Medulla oblongata (tissue), 1 donor: ENCODE results near the gene SUN2.
A peak's percentile ranks its signal among the peaks of the same experiment; 100 is the strongest.
"Not testable (repeated sequence)": the region's sequence is repeated elsewhere in the genome, so short reads cannot be mapped to it uniquely, and the experiment has no call there.

ENCODE experiments used
- DNase-seq: peaks from one replicate; pipeline ENCODE4 v3.0.0-alpha.2; 2015; ENCODE audit errors: extremely low spot score

SUN2 gene

GRCh38 chr22:38755911-38756532, at the start of gene SUN2:
Gene SUN2 (minus strand): TSS chr22:38755998. CDS start chr22:38752628, 3,370 bp downstream.
- DNase-seq = peak; percentile 97

DNA sequence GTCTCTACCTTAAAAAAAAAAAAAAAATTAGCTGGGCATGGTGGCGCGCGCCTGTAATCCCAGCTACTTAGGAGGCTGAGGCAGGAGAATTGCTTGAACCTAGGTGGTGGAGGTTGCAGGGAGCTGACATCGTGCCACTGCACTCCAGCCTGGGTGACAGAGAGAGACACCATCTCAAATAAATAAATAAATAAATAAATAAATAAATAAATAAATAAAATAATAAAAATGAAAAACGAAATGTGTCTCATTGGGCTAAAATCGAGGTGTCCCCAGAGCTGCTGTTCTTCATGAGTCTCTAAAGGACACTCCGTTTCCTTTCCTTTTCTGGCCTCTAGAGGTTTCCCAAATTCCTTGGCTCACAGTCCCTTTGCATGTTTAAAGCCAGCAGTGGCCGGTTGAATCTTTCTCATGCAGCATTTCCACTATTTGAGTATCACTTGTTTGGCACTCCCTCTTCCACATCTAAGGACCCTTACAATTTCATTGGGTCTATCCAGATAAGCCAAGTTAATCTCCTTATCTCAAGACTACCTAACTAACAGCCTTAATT, 49.3 kb upstream of the SUN2 start:
- DNase-seq = not testable (repeated sequence)

DNA sequence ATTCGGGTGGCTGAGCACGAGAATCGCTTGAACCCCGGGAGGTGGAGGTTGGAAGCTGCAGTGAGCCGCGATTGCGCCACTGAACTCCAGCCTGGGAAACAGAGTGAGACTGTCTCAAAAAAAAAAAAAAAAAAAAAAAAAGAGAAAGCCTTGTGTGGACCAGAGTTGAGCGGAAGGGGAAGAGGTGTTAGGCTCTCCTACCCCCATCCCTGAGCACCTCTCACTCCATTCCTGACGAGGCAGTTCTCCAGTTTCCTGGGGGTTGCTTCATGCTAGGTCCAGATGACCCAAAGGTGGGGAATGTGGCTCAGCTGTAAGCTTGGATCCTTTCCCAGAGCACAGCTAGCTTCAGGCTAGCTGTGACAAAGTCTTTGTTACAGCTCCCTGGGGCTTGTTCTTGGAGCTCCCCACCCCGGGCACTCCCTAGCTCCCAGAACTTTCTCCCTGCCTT, 46.9 kb upstream of the SUN2 start:
- DNase-seq = peak; percentile 48

DNA sequence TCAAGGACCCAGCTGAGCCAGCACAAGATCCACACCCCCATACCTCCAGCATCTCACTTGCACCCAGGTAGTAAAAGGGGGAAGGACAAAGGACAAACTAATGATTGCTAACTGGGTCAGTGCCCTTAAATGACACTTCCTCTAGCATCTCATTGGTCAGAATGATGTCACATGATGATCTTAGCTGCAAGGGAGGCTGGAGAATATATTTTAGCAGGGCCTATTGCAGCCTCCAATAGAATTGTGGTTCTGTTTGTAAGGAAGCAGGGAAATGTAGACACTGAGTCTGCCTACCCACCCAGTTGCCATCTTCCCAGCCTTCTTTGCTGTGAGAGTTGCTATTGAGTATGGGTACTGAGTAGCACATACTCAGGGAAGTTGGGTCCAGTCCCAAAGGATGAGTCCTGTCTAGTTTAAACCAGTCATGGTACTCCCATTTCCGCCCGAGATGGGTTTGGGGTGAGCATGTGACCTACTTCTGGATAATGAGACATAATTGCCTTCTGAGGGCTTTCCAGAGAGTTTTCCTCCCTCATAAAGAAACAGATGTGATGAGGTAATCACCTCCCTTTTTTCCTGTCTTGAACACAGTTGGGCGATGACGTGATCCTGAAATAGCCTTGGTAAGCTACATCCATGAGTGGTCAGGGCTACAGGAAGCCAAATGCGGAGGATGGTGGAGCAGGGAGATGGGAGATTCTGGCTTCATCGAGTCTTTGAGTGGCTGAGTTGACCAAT, 43.6 kb upstream of the SUN2 start:
- no peak for DNase-seq

DNA sequence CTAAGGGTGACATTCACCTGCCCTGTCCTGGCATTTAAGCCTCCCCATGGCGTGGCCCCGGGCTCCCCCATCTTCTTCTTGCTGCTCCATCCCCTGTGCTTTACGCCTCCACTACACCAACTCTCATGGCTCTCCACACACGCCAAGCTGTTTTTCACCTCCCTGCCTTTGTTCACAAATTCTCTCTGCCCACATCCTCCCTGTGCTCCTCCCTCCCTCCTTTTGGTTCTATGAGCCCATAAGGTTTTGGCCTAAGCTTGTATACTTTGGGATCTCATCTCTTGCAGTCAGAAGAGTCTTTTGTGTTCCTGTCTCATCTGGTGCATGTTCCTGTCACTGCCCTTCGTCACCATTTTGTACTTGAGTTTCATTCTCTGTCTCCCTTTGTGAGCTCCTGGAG, 42.7 kb upstream of the SUN2 start:
- DNase-seq = no peak

- no peak for DNase-seq
Observed at GRCh38 chr22:38796262-38796957, 40.6 kb upstream of the SUN2 start.

GRCh38 chr22:38795569-38795968, 39.8 kb upstream of the SUN2 start:
- no peak for DNase-seq

- DNase-seq = peak; percentile 99
Observed at GRCh38 chr22:38793721-38794466, 38.1 kb upstream of the SUN2 start, which contains the start of gene DNAL4. Gene DNAL4 (minus strand): TSS chr22:38794143. CDS start chr22:38782731, 11,412 bp downstream.

DNA sequence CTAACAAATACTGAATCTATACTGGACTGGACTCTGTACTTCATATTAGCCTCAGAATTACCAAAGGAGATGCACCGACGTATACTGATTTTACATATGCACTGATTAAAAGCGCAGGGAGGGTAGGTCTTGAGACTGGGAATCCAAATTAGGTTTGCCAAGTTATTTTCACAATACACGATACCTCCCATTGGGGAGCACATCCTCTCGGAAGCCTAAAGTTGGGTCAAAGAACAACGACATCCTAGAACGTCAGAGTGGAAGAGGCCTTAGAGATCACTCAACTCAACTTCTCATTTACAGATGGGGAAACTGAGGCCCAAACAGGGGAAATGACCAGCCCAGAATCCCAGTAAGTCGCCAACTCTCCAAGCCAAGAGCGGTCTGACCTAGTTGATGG, 37.5 kb upstream of the SUN2 start:
- DNase-seq = no peak

GRCh38 chr22:38792833-38793232, 37.0 kb upstream of the SUN2 start:
- no peak for DNase-seq

GRCh38 chr22:38789606-38790005, 33.8 kb upstream of the SUN2 start:
- no peak for DNase-seq

DNA sequence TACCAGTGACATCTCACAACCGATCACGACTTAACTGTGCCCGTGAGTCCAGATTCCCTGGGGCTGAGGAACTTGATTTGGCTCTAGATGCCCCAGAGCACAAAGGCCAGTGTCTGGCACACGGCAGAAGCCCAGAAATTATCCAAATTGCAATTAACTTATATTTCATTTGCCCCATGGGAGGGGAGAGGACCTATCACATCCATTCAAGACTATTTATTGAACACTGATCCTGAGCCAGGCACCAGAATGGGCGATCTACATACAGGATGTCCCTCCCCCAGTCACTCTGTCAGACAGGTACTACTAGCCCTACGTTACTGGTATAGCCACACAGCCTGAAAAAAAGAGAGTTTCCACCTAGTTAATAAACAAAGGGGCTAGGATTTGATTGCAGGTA, 33.0 kb upstream of the SUN2 start:
- DNase-seq = no peak

- peak; percentile 70 for DNase-seq
Observed at GRCh38 chr22:38788021-38788816, 32.4 kb upstream of the SUN2 start.

GRCh38 chr22:38786631-38787030, 30.8 kb upstream of the SUN2 start:
- peak; percentile 55 for DNase-seq

- no peak for DNase-seq
Observed at GRCh38 chr22:38784856-38785255, 29.1 kb upstream of the SUN2 start.

- DNase-seq = no peak
Observed at GRCh38 chr22:38784035-38784434, 28.2 kb upstream of the SUN2 start.

- DNase-seq = no peak
Observed at GRCh38 chr22:38783095-38783615, 27.4 kb upstream of the SUN2 start.

- DNase-seq = no peak
Observed at GRCh38 chr22:38782402-38783094, 26.8 kb upstream of the SUN2 start.

DNA sequence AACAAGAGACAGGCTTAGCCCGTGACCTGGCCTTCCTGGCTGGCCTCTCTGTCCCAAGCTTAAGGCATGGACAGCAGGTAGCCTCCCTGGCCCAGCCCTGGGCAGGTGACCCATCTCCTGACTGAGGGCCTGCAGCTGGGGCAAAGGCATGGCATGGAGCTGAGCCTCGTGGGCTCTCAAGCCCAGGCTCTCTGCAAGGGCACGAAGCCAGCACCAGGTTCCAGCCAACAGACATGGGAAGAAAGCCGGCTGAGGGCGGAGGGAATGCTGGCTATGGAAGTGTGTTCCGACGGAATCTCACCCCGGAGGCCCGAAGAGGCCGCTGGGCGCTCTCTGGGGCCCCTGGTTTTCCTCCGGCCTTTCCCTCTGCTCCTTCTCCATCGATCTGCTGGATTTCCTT, 25.2 kb upstream of the SUN2 start:
- DNase-seq = peak; percentile 71

DNA sequence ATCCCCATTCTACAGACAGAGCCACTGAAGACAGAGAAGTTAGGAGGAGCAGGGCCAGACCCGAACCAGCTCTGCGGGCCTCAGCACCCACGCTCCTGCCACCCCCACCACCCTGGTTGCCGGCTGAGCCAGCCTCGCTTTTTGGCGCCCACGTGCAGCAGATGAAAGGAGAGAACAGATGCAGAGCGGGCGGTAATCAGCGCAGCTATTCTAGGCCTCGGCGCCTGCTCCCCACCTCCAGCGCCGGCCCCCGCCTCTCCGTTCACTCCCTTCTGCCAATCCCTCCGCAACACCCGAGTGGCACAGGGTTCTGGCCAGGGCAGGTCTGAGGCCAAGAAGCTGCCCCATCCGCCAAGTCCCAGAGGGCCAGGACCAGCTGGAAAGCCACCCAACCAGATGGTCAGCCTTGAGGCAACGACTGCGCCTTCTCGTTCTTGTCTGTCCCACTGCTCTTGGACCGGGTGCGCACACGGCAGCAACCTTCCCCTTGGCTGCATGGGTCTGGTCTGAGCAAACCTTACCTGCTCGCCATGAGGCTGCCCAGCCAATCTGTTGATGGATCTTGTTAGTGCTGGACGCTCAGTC, 21.4 kb upstream of the SUN2 start:
- DNase-seq = no peak
